22Rv1 (cell line): Measurements from ENCODE around the gene GREB1L.

Experiments
- CTCF ChIP-seq: fragments of 450-650 bp; IDR thresholded peaks from 2 replicates; pipeline ENCODE4 v1.5.1; 2017; ENCODE audit warnings: mild to moderate bottlenecking
- ZFX ChIP-seq: fragments of 450-650 bp; IDR thresholded peaks from 2 replicates; pipeline ENCODE4 v1.6.1; 2017; ENCODE audit warnings: antibody characterized with exemption, borderline replicate concordance

- TF ChIP-seq CTCF (no peak), ZFX (no peak)
These were observed 232.6 kb downstream of the GREB1L start for GRCh38 chr18:21474621-21475020.
